Epithelial cell of proximal tubule (primary cell): ENCODE results near the gene UQCR11. TPM values are rescaled to one million over a fixed set of nuclear protein-coding genes. Genes with fewer than 3 reads are reported as not detected.

Experiments used
- DNase-seq: peaks from one replicate; pipeline ENCODE4 v3.0.0-alpha.2; 2011; ENCODE audit warnings: low read depth
- H3K4me3 ChIP-seq: 2 replicates; pipeline ENCODE4 v1.5.1; 2011; ENCODE audit warnings: low read depth, mild to moderate bottlenecking, low read length
- CTCF ChIP-seq: conservative IDR thresholded peaks from 2 replicates; pipeline ENCODE4 v1.5.1; 2012; ENCODE audit warnings: low read depth, mild to moderate bottlenecking, low read length
- total RNA-seq: library from RNA; depleted of rRNA; stranded (reverse); fragments of >200 nt; gene quantifications from 2 replicates; pipeline ENCODE4 v1.2.3, GENCODE V29; 2015

Gene UQCR11
- total RNA-seq, 1 donor from 2014 or later = 91.4 TPM

GRCh38 chr19:1609680-1610474 lies 4.6 kb upstream of the UQCR11 start:
- DNase-seq = no peak
- H3K4me3 ChIP-seq = no peak overlapping the region
- no peak for TF ChIP-seq CTCF

- no peak overlapping the region for H3K4me3 ChIP-seq
- no peak for TF ChIP-seq CTCF
- DNase-seq = no peak
These were observed 3.8 kb upstream of the UQCR11 start for GRCh38 chr19:1609103-1609396.

GRCh38 chr19:1608359-1609102 lies 3.3 kb upstream of the UQCR11 start:
- no peak for DNase-seq
- H3K4me3 ChIP-seq = no peak overlapping the region
- TF ChIP-seq CTCF = no peak

GRCh38 chr19:1606138-1606651 lies 933 bp upstream of the UQCR11 start:
- TF ChIP-seq CTCF = no peak
- H3K4me3 ChIP-seq = peak overlapping the region; percentile 100
- no peak for DNase-seq

- no peak overlapping the region for H3K4me3 ChIP-seq
- no peak for TF ChIP-seq CTCF
These were observed 3.1 kb downstream of the UQCR11 start for GRCh38 chr19:1602091-1602707.

GRCh38 chr19:1601613-1602064 lies 3.6 kb downstream of the UQCR11 start:
- H3K4me3 ChIP-seq = no peak overlapping the region
- TF ChIP-seq CTCF = peak; percentile 32
- DNase-seq = no peak

More at GRCh38 chr19:1602091-1602707, 3.1 kb downstream of the UQCR11 start:
- no peak for DNase-seq
